Measurements from ENCODE around the gene SESN2. TPM values are rescaled to one million over a fixed set of nuclear protein-coding genes. Genes with fewer than 3 reads are reported as not detected.

The SESN2 gene
- polyA plus RNA-seq, 2 of the 4 experiments (the other 2 are of a cell fraction), result 5.2 to 16.6 TPM

GRCh38 chr1:28314547-28314941 is 55.2 kb downstream of the SESN2 start:
- no peak for FAIRE-seq
- no peak; a peak in 2 of 6 replicates for ATAC-seq
- no peak for DNase-seq (ENCODE audit: low read depth in 1 of 2, low spot score in 1 of 2)
- 91% methylated on average over 8 of the region's 8 CpGs for WGBS (ENCODE audit: missing lambda C conversion rate)
- ChIA-PET CTCF (no interaction called here), POLR2A (interaction anchor here (1.0 to 1.9 kb wide), 2 partner anchors 12 to 15 kb away, joined by 4 to 15 read pairs; partner anchors contain the start of gene MED18)
- H3K4me2 ChIP-seq, result peak overlapping the region; percentile 66
- H3K4me1 ChIP-seq, result peaks cover 15% of the 10 kb centered on the region
- peak overlapping the region; percentile 13 to 79; a peak in 3 of 6 replicates for H3K27ac ChIP-seq
- no peak for TF ChIP-seq CHD2 (IDR thresholded peaks at IDR 0.05; ENCODE audit: low read length, partially characterized antibody)
- TF ChIP-seq BCL3 (IDR thresholded peaks at IDR 0.05), result no peak
- no peak for TF ChIP-seq GATA3 (IDR thresholded peaks at IDR 0.05; ENCODE audit: borderline replicate concordance)
- TF ChIP-seq TP53 (CRISPR knock-in tag; IDR thresholded peaks at IDR 0.05), result no peak
- no peak for TF ChIP-seq ESRRA (IDR thresholded peaks at IDR 0.05; ENCODE audit: borderline replicate concordance, low read length)
- TF ChIP-seq HEYL (CRISPR knock-in tag; IDR thresholded peaks at IDR 0.05), result no peak
- no peak for TF ChIP-seq KDM5A (IDR thresholded peaks at IDR 0.05)
- no peak for TF ChIP-seq EHF (CRISPR knock-in tag; IDR thresholded peaks at IDR 0.05)
- no peak for TF ChIP-seq CHD4 (IDR thresholded peaks at IDR 0.05; ENCODE audit: borderline replicate concordance)
- TF ChIP-seq BHLHE40 (IDR thresholded peaks at IDR 0.05; ENCODE audit: low read depth, low read length), result no peak
- TF ChIP-seq EP300 (IDR thresholded peaks at IDR 0.05), result no peak
- TF ChIP-seq SREBF2 (IDR thresholded peaks at IDR 0.05), result no peak
- no peak for TF ChIP-seq HOXB5 (CRISPR knock-in tag; IDR thresholded peaks at IDR 0.05)
- TF ChIP-seq HES2 (IDR thresholded peaks at IDR 0.05), result no peak
- no peak for TF ChIP-seq RFX5 (IDR thresholded peaks at IDR 0.05)
- no peak for TF ChIP-seq JUN (IDR thresholded peaks at IDR 0.05)
- no peak for TF ChIP-seq NR3C1 (IDR thresholded peaks at IDR 0.05)
- TF ChIP-seq CTCF (IDR thresholded peaks at IDR 0.05), result no peak
- TF ChIP-seq SMC3 (IDR thresholded peaks at IDR 0.05), result no peak
- no peak for TF ChIP-seq PBX3 (IDR thresholded peaks at IDR 0.05)
- no peak overlapping the region for H3K4me3 ChIP-seq
- no peaks in the 10 kb centered on the region for H3K9me3 ChIP-seq

- Histone ChIP-seq H3K4me2 (no peak overlapping the region), H3K27ac (no peak overlapping the region), H3K4me1 (peaks cover 22% of the 10 kb centered on the region), H3K9me3 (no peaks in the 10 kb centered on the region), H3K4me3 (no peak overlapping the region)
- FAIRE-seq (no peak), ATAC-seq (no peak), DNase-seq (ENCODE audit: low read depth in 1 of 2, low spot score in 1 of 2) (no peak)
- CTCF ChIA-PET, result interaction anchor here (0.9 to 2.5 kb wide), 2 partner anchors 42 to 92 kb away, joined by 3 to 9 read pairs; no protein-coding TSS in a partner anchor
- 70% methylated on average over 7 of the region's 7 CpGs for WGBS (ENCODE audit: missing lambda C conversion rate)
- POLR2A ChIA-PET, result no interaction called here
- no peak for TF ChIP-seq KDM1A (IDR thresholded peaks at IDR 0.05; ENCODE audit: low read depth)
- no peak for TF ChIP-seq ATOH8 (CRISPR knock-in tag; IDR thresholded peaks at IDR 0.05; ENCODE audit: low read depth)
- no peak for TF ChIP-seq NPAS2 (CRISPR knock-in tag; IDR thresholded peaks at IDR 0.05; ENCODE audit: borderline replicate concordance)
- no peak for TF ChIP-seq HMGXB4 (CRISPR knock-in tag; IDR thresholded peaks at IDR 0.05; ENCODE audit: borderline replicate concordance)
- no peak for TF ChIP-seq GATA3 (IDR thresholded peaks at IDR 0.05; ENCODE audit: borderline replicate concordance)
- no peak for TF ChIP-seq ZFP36 (IDR thresholded peaks at IDR 0.05; ENCODE audit: borderline replicate concordance, partially characterized antibody)
- TF ChIP-seq CHD2 (IDR thresholded peaks at IDR 0.05; ENCODE audit: low read length, partially characterized antibody), result no peak
- no peak for TF ChIP-seq TFCP2L1 (CRISPR knock-in tag; IDR thresholded peaks at IDR 0.05)
- no peak for TF ChIP-seq CHD4 (IDR thresholded peaks at IDR 0.05; ENCODE audit: borderline replicate concordance)
- no peak for TF ChIP-seq USF2 (IDR thresholded peaks at IDR 0.05)
- TF ChIP-seq PBX3 (IDR thresholded peaks at IDR 0.05), result no peak
- no peak for TF ChIP-seq NR3C1 (IDR thresholded peaks at IDR 0.05)
- TF ChIP-seq CBX8 (IDR thresholded peaks at IDR 0.05), result no peak
- no peak for TF ChIP-seq MAZ (IDR thresholded peaks at IDR 0.05; ENCODE audit: borderline replicate concordance, low read depth, low read length)
- no peak for TF ChIP-seq MYC (IDR thresholded peaks at IDR 0.05; ENCODE audit: borderline replicate concordance, low read length)
- no peak for TF ChIP-seq KDM5A (IDR thresholded peaks at IDR 0.05)
Observed at GRCh38 chr1:28317014-28317413, 57.7 kb downstream of the SESN2 start.

All from A549 (cell line).